ENCODE data around the gene VRK2.
"Not testable (repeated sequence)": the region's sequence is repeated elsewhere in the genome, so short reads cannot be mapped to it uniquely, and the experiment has no call there.

VRK2 gene

GRCh38 chr2:58110765-58111164 is 64.2 kb downstream of the VRK2 start:
- no peak for DNase-seq

GRCh38 chr2:58113563-58113962 is 67.0 kb downstream of the VRK2 start:
- DNase-seq, result not testable (repeated sequence)

DNA sequence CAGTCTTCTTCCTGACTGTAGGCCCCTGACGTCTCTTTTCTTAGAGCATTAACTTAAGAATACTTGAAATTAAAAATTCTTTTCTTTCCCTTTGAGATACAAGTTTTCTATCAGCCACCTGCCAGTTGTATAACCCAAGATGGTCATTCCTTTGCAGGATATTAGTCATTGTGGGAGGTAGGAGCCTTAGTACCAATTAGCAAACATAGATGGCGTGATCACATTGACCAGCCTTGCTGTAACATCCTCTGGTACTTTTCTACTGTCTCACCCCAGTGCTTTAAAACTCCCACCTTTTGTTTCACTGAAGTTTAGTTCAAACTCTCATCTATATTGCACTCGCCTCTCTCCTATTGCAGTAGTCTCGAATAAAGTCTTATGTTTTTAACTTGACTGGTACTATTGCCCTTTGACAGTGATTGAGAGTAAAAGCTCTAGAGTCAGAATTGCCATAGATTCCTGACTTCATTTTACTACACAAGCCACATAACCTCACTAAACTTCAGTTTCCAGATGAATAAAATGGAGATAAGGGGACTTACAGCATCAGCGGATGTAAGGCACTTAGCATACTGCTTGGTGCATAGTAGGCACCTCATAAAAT is 74.1 kb downstream of the VRK2 start:
- no peak for DNase-seq

GRCh38 chr2:58122040-58122439 is 75.4 kb downstream of the VRK2 start:
- DNase-seq, result no peak

- DNase-seq, result no peak
Observed at GRCh38 chr2:58122540-58122939, 75.9 kb downstream of the VRK2 start.

DNA sequence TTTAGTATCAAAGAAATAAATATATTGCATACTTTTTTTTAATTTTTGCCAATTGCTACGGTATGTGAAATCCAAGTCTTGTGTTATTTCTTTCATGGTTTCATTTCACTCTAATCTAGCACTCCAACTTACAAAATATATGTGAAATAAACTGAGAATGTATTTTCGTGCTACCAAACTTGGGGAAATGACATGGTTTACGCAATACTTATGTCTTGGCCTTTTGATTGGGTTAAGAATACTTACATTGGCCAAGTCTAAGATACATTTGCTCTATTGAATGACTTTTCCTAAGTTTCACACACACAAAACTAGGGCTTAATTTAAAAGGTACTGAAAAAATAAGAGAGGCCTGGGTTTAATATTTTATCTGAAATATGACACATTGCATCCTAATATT is 80.5 kb downstream of the VRK2 start:
- no peak for DNase-seq

- no peak for DNase-seq
Observed at GRCh38 chr2:58130238-58130637, 83.6 kb downstream of the VRK2 start.

GRCh38 chr2:58131191-58132011 is 84.8 kb downstream of the VRK2 start:
- DNase-seq, result no peak

DNA sequence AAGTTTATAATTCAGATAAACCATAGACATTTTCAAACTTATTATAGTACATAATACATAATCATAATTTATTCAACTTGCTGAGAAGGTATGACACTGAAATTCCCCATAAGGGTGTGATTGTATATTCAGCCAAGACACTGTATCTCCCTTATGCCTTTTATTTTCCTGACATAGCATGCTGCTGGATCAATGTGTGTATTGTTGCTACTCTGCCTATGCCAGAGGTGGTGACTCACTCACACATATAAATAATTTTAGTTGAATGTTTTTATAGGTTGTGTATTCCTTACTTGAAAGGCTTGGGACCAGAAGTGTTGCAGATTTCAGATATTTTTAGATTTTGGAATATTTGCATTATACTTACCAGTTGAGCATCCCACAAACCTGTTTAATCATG is 86.8 kb downstream of the VRK2 start:
- DNase-seq, result no peak

GRCh38 chr2:58135861-58136260 is 89.3 kb downstream of the VRK2 start:
- DNase-seq, result no peak

DNA sequence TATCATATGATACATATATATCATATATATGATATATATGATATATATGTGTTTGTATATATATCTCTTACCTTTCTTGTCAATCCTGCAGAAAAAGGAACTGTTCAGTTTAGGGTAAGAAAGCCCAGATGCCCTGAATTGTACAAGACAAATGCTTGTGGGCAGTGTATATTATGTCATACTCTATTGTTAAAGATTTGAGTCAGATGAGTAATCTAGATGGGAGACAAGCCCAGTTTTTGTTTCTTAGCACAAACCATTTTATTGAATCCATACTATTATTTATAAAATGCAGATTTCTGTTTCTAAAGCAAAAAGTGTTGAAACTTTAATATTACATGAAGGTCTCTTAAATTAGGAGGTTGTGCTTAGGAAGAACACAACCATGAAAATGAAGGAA is 90.6 kb downstream of the VRK2 start:
- DNase-seq, result no peak

- no peak for DNase-seq
Observed at GRCh38 chr2:58137856-58138255, 91.2 kb downstream of the VRK2 start.

- no peak for DNase-seq
Observed at GRCh38 chr2:58138396-58139030, 91.9 kb downstream of the VRK2 start.

DNA sequence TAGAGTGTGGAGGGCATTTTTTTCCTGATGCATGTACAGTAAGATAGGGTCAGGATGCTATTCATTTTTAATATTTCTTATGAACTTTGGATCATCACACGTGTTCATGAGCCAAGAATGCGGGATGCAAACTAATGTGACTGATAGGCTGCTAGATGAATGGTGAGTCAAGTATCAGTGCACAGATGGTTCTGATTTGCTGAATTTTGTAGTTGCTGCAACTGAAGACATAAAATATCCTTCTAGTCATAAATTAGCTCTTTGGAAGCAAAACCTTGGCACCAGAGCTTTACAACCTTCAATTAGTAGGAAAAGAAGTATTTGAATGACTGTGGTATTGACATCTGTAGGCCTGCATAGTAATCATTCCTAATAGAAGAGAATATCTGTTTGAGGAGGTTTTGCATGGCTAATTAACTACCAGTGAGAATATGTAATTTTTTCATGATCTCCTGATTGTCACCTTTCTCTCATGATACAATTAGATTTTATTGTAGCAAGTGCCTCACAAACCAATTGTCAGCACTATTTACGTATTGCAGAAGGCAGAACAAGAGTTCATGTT is 94.0 kb downstream of the VRK2 start:
- DNase-seq, result no peak

DNA sequence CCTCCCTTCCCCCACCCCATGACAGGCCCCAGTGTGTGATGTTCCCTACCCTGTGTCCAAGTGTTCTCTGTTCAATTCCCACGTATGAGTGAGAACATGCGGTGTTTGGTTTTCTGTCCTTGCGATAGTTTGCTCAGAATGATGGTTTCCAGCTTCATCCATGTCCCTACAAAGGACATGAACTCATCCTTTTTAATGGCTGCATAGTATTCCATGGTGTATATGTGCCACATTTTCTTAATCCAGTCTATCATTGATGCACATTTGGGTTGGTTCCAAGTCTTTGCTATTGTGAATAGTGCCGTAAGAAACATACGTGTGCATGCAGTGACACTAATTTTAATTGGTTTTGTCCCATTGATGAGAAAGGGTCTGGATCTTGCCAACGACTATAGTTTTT is 99.2 kb downstream of the VRK2 start:
- not testable (repeated sequence) for DNase-seq

- DNase-seq, result no peak
Observed at GRCh38 chr2:58146707-58147106, 100.1 kb downstream of the VRK2 start.

GRCh38 chr2:58155160-58155778 is 108.7 kb downstream of the VRK2 start:
- DNase-seq, result no peak

DNA sequence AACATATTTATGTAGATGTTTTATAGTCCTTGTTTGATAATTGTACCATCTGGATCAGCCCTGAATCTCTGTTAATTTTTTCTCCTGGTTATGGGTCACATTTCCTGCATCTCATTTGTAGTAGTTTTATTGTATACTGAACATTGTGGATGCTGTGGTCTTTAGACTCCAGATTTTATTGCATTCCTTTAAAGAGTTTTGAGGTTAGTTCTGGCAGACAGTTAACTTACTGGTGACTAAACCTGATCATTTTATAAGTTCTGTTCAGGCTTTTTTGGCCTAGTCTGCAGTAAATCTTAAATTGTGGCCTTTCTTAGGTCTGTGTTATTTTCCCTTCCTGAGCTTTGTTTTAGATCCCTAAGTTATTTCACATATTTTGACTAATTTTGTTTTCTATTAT is 110.2 kb downstream of the VRK2 start:
- no peak for DNase-seq

GRCh38 chr2:58157754-58158153 is 111.1 kb downstream of the VRK2 start:
- no peak for DNase-seq

DNA sequence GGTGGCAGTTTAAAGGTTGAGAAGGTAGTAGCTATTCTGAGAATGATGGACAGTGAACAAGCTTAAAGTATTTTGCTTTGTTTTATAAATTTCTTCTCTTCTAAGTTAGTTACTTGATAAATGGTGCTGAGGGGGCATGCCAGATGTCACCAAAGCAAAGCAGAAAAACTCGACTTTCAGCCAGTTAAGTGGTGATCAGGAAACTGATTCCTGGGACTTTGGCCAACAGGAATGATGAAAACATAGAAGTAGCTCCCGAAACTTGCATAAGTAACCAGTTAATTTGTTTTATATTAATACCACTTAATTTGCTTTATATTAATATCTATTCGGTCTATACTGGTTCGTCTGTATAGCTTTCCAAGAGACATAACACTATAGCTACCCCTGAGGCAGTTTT is 111.9 kb downstream of the VRK2 start:
- DNase-seq, result no peak

DNA sequence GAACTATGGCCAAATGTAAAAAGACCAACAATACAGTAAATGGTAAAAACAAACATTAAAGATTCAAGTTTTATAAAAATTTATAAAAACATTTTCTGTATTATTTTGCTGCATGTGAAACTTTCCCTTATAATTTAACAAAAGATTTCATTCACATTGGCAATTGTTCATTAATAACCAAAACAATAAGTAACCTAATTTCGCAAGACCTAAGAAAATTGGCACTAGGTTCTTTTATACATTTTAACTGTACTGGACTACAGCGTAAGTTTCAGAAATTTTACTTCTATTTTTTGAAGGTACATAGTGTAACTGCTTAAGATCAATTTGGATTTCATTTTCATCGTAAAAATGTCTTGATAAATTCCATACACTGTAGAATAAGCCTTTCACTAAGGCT is 117.3 kb downstream of the VRK2 start:
- DNase-seq, result no peak

DNA sequence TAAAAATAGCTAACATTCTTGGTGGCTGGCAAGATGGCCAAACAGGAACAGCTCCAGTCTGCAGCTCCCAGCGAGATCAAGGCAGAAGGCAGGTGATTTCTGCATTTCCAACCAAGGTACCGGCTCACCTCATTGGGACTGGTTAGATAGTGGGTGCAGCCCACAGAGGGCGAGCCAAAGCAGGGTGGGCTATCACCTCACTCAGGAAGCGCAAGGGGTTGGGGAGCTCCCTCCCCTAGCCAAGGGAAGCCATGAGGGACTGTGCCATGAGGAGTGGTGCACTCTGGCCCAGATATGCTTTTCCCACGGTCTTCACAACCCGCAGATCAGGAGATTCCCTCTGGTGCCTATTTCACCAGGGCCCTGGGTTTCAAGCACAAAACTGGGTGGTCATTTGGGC is 121.5 kb downstream of the VRK2 start:
- DNase-seq, result not testable (repeated sequence)

- DNase-seq, result not testable (repeated sequence)
Observed at GRCh38 chr2:58169845-58170244, 123.2 kb downstream of the VRK2 start.

All from stimulated activated naive CD4-positive, alpha-beta T cell (primary cell).